Endothelial cell of umbilical vein (primary cell): Measurements from ENCODE around the gene KPTN. TPM values are rescaled to one million over a fixed set of nuclear protein-coding genes. Genes with fewer than 3 reads are reported as not detected.

ENCODE experiments used
- BruUV-seq: library from RNA; stranded (reverse); fragments of 400-500 nt; replicated peaks from 2 replicates; lab custom pipeline; 2021; lab: Mats Ljungman, UMichigan
- CTCF ChIA-PET: fragments of 300-600, 350-600 bp; sonication (Branson Sonifier 250); formaldehyde crosslinking; loops from one replicate; lab custom pipeline; 2021; ENCODE audit warnings: antibody characterized with exemption, inconsistent platforms; lab: Charles Lee
- POLR2A ChIA-PET: fragments of 300-600, 350-600 bp; sonication (Branson Sonifier 250); formaldehyde crosslinking; loops from one replicate; lab custom pipeline; 2021; ENCODE audit warnings: antibody characterized with exemption, inconsistent platforms; lab: Charles Lee
- DNase-seq: peaks from one replicate; pipeline ENCODE4 v3.0.0-alpha.2; 2011; ENCODE audit warnings: low read depth, low spot score
- FAIRE-seq: peaks from 2 replicates; lab custom pipeline; 2011; peaks lifted over from hg19 to GRCh38; lab: Jason Lieb, UNC
- H2AFZ ChIP-seq: 2 replicates; pipeline ENCODE4 v1.6.0; 2012; ENCODE audit warnings: low read depth, low read length, control low read depth, inconsistent platforms
- H3K27ac ChIP-seq: 2 replicates; pipeline ENCODE4 v1.5.1; 2011; ENCODE audit warnings: low read depth, mild to moderate bottlenecking, control low read depth, low read length, moderate library complexity; ENCODE audit not compliant: insufficient read depth
- H3K27me3 ChIP-seq, 2 experiments: 2 replicates each; pipeline versions ENCODE4 v1.6.0 to v1.6.1; 2011; ENCODE audit warnings: low read length in 2 of 2, mixed read lengths in 1 of 2; ENCODE audit not compliant: control insufficient read depth in 2 of 2, insufficient read depth in 2 of 2
- H3K36me3 ChIP-seq, 2 experiments: 2 replicates in 1 of 2; 3 replicates in 1 of 2; pipeline ENCODE4 v1.5.1; 2011; ENCODE audit warnings: low read length in 2 of 2, mild to moderate bottlenecking in 1 of 2, moderate library complexity in 1 of 2; ENCODE audit not compliant: control insufficient read depth in 2 of 2, insufficient read depth in 2 of 2; ENCODE audit errors: extremely low read depth in 1 of 2
- H3K4me1 ChIP-seq: 3 replicates; pipeline ENCODE4 v1.5.1; 2011; ENCODE audit warnings: mild to moderate bottlenecking, low read length; ENCODE audit not compliant: control insufficient read depth, insufficient read depth; ENCODE audit errors: extremely low read depth
- H3K4me2 ChIP-seq: 2 replicates; pipeline ENCODE4 v1.6.1; 2011; ENCODE audit warnings: low read length, control low read depth, mixed read lengths; ENCODE audit not compliant: insufficient read depth
- H3K4me3 ChIP-seq, 3 experiments: fragments of 200-600 bp in 1 of 3; sonication (generic), shearing (Covaris generic) in 1 of 3; replicated peaks in 1 of 3; 2 replicates each; pipeline ENCODE4 v1.5.1; 2011 to 2016; ENCODE audit warnings: control low read depth in 3 of 3, low read length in 3 of 3, mild to moderate bottlenecking in 2 of 3, inconsistent platforms in 1 of 3, low read depth in 1 of 3, moderate library complexity in 1 of 3; ENCODE audit not compliant: insufficient read depth in 1 of 3
- H3K79me2 ChIP-seq: 2 replicates; pipeline ENCODE4 v1.6.0; 2012; ENCODE audit warnings: low read length, inconsistent platforms; ENCODE audit not compliant: control insufficient read depth, insufficient read depth
- H3K9ac ChIP-seq: replicated peaks from 2 replicates; pipeline ENCODE3; 2011; ENCODE audit warnings: low read length, control low read depth; ENCODE audit not compliant: insufficient read depth; ENCODE audit errors: extremely low read depth
- H3K9me1 ChIP-seq: replicated peaks from 3 replicates; pipeline ENCODE4 v1.6.0; 2011; ENCODE audit warnings: mild to moderate bottlenecking, low read length; ENCODE audit not compliant: control insufficient read depth, insufficient read depth; ENCODE audit errors: extremely low read depth
- H3K9me3 ChIP-seq: replicated peaks from 2 replicates; pipeline ENCODE4 v1.5.1; 2012; ENCODE audit warnings: low read length, inconsistent platforms; ENCODE audit not compliant: control insufficient read depth, insufficient read depth
- H4K20me1 ChIP-seq: replicated peaks from 2 replicates; pipeline ENCODE3; 2011; ENCODE audit warnings: mild to moderate bottlenecking, low read length; ENCODE audit not compliant: control insufficient read depth, insufficient read depth; ENCODE audit errors: extremely low read depth
- CTCF ChIP-seq, 2 donors: IDR thresholded peaks; 1 replicate in 1 of 2; 2 replicates in 1 of 2; pipeline ENCODE4 v1.5.1; 2011; ENCODE audit warnings: low read length in 2 of 2, mild to moderate bottlenecking in 2 of 2, moderate library complexity in 2 of 2, control low read depth in 1 of 2, inconsistent platforms in 1 of 2, low read depth in 1 of 2; ENCODE audit not compliant: insufficient read depth in 1 of 2; ENCODE audit errors: extremely low read depth in 1 of 2
- EZH2 ChIP-seq: IDR thresholded peaks from 2 replicates; pipeline ENCODE4 v1.6.1; 2012; ENCODE audit warnings: borderline replicate concordance, low read depth, mild to moderate bottlenecking, moderate library complexity, low read length, inconsistent platforms; ENCODE audit not compliant: severe bottlenecking
- FOS ChIP-seq: IDR thresholded peaks from 2 replicates; pipeline ENCODE4 v1.6.1; 2011; ENCODE audit warnings: mild to moderate bottlenecking, low read length, moderate library complexity, borderline replicate concordance; ENCODE audit not compliant: insufficient read depth
- GATA2 ChIP-seq: IDR thresholded peaks from 2 replicates; pipeline ENCODE4 v1.7.0; 2011; ENCODE audit warnings: low read depth, mild to moderate bottlenecking, moderate library complexity, mixed read lengths, low read length; ENCODE audit not compliant: insufficient read length, insufficient read depth
- JUN ChIP-seq: IDR thresholded peaks from 2 replicates; pipeline ENCODE4 v1.6.1; 2011; ENCODE audit warnings: borderline replicate concordance, low read depth; ENCODE audit not compliant: insufficient read length, insufficient read depth
- MAX ChIP-seq: IDR thresholded peaks from 2 replicates; pipeline ENCODE4 v1.6.1; 2011; ENCODE audit not compliant: insufficient read depth, insufficient read length
- MYC ChIP-seq: IDR thresholded peaks from one replicate; pipeline ENCODE4 v1.6.1; 2011; ENCODE audit warnings: mild to moderate bottlenecking, low read depth, low read length
- POLR2A ChIP-seq: IDR thresholded peaks from 2 replicates; pipeline ENCODE4 v1.6.1; 2012; ENCODE audit warnings: low read depth, mild to moderate bottlenecking, control low read depth, low read length
- POLR2AphosphoS5 ChIP-seq: IDR thresholded peaks from 2 replicates; pipeline ENCODE4 v1.6.1; 2012; ENCODE audit warnings: low read depth, mild to moderate bottlenecking, control low read depth, low read length, moderate library complexity; ENCODE audit not compliant: insufficient read depth
- dilution Hi-C: fragments of 300-500 bp; cut with MboI; formaldehyde crosslinking; loops from one replicate; pipeline ENCODE4 v1.15.0; 2019; ENCODE audit warnings: low sequenced_read_pairs; ENCODE audit not compliant: extremely low pct_ligation_motif_present
- intact Hi-C: fragments of 100-400 bp; cut with micrococcal nuclease; formaldehyde crosslinking; loops from one replicate; pipeline ENCODE4 v1.10.0; 2022
- polyA plus RNA-seq, 4 experiments: library from polyadenylated mRNA; depleted of rRNA in 3 of 4; stranded (reverse) in 3 of 4; unstranded in 1 of 4; fragments of >200 nt; gene quantifications; 2 replicates each; pipeline versions ENCODE4 v1.2.1 to v1.2.3, GENCODE V29; 2011 to 2012; ENCODE audit warnings: missing spikeins in 1 of 4
- total RNA-seq: library from RNA; stranded (reverse); gene quantifications from 2 replicates; pipeline ENCODE4 v1.2.3, GENCODE V29; 2021

KPTN gene
- total and polyA plus RNA-seq, 2 donors (not counting 3 experiments of a cell fraction or from before 2014, with no cell fraction given), result 14.7 to 15.5 TPM

DNA sequence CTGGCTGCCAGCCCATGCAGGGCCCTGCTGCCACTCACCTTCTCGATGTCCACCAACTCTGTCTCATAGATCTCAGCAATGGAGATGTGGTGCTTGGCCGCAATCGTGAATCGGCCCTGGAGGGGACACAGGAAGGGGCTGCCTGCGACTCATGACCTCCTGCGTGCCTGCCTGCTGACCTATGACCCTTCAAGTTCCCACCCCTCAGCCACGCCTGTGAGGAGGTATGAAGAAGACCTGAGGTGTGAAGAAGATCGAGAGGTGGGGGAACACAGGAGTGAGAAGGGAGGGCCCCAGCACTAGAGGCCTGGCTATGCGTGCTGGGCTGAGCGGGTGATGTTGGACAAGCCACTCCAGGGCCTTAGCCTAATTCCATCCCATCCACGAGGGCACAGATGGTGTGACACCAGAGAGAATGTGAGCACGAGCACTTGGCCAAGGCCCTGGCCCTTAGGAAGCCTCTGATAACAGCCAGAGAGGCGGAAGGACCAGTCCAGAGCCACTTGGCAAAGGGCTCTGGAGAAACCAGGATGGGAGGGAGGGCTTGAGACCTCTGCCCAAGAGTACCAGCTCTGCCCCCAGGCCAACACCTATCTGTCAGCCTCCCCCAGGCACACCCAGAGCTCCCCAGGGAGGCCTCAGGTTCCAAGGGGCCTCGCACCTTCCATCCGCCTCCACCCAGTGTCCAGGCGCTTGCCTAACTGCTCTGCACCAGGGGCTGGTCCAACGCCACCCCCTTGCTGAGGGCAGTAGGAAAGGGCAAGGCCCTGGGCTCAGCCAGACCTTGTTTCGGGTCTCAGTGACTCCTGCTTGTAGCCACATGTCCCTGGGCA, 9.6 kb upstream of the KPTN start:
- POLR2A ChIA-PET, result no interaction called here
- Histone ChIP-seq H3K27ac (no peak overlapping the region), H3K4me3 (no peak overlapping the region), H3K9me3 (no peaks in the 10 kb centered on the region), H3K4me1 (no peaks in the 10 kb centered on the region), H3K9me1 (no peaks in the 10 kb centered on the region), H3K79me2 (no peaks in the 10 kb centered on the region), H3K36me3 (peaks cover 3 to 39% of the 10 kb centered on the region in 2 experiments), H3K4me2 (no peak overlapping the region), H4K20me1 (no peaks in the 10 kb centered on the region), H3K9ac (no peak overlapping the region), H3K27me3 (no peaks in the 10 kb centered on the region), H2AFZ (no peak overlapping the region)
- dilution Hi-C loops, result no loop called here
- BruUV-seq, result no TSS peak
- FAIRE-seq, result no peak
- CTCF ChIA-PET, result interaction anchor here (1.0 to 2.0 kb wide), 3 partner anchors 10 to 213 kb away, joined by 3 to 6 read pairs (median 4); partner anchors contain the start of gene KPTN
- intact Hi-C loops, result no loop called here
- no peak for DNase-seq
- TF ChIP-seq GATA2, result no peak
- TF ChIP-seq MYC, result no peak
- TF ChIP-seq POLR2AphosphoS5, result no peak
- no peak for TF ChIP-seq MAX
- TF ChIP-seq EZH2, result no peak
- no peak for TF ChIP-seq POLR2A
- TF ChIP-seq CTCF (IDR thresholded peaks at IDR 0.05; ENCODE audit: extremely low read depth in 1 of 2, insufficient read depth in 1 of 2, low read depth in 1 of 2, low read length in 2 of 2), result no peak
- no peak for TF ChIP-seq FOS
- TF ChIP-seq JUN, result no peak
